PC-9 (cell line): ENCODE measurements around the gene VIPR1. TPM values are rescaled to one million over a fixed set of nuclear protein-coding genes. Genes with fewer than 3 reads are reported as not detected.

Source experiments
- BruUV-seq: library from RNA; stranded (reverse); fragments of 400-500 nt; replicated peaks from 2 replicates; lab custom pipeline; 2021; lab: Mats Ljungman, UMichigan
- CTCF ChIA-PET: fragments of 300-600 bp; sonication (Branson Sonifier 250); formaldehyde crosslinking; loops from one replicate; lab custom pipeline; 2022; ENCODE audit warnings: antibody characterized with exemption; lab: Charles Lee
- POLR2A ChIA-PET: fragments of 300-600 bp; sonication (Branson Sonifier 250); formaldehyde crosslinking; loops from one replicate; lab custom pipeline; 2022; ENCODE audit warnings: antibody characterized with exemption; ENCODE audit not compliant: unreplicated experiment; lab: Charles Lee
- DNase-seq, 2 experiments: peaks; one replicate each; pipeline versions ENCODE4 v3.0.0 to v3.0.0-alpha.2; 2015 to 2022; ENCODE audit warnings: mixed read lengths in 1 of 2
- H2AFZ ChIP-seq: fragments of 200-600 bp; sonication (generic); 2 replicates; pipeline ENCODE4 v1.8.1; 2017; ENCODE audit warnings: antibody characterized with exemption
- H3F3A ChIP-seq: fragments of 200-600 bp; sonication (generic); 2 replicates; pipeline ENCODE4 v1.8.1; 2017; ENCODE audit warnings: antibody characterized with exemption, mild to moderate bottlenecking, low read depth; ENCODE audit not compliant: insufficient read depth
- H3K27ac ChIP-seq: fragments of 200-600 bp; sonication (generic); 2 replicates; pipeline ENCODE4 v1.6.1; 2016; ENCODE audit warnings: mixed run types
- H3K27me3 ChIP-seq: fragments of 200-600 bp; sonication (generic); 2 replicates; pipeline ENCODE4 v1.6.1; 2016; ENCODE audit warnings: low read depth, mixed run types; ENCODE audit not compliant: insufficient read depth
- H3K36me3 ChIP-seq: fragments of 200-600 bp; sonication (generic); 2 replicates; pipeline ENCODE4 v1.6.1; 2016; ENCODE audit warnings: low read depth, mixed run types
- H3K4me1 ChIP-seq: fragments of 200-600 bp; sonication (generic); replicated peaks from 2 replicates; pipeline ENCODE4 v1.6.1; 2016; ENCODE audit warnings: mixed run types; ENCODE audit not compliant: insufficient read depth
- H3K4me2 ChIP-seq: fragments of 200-600 bp; sonication (generic); 2 replicates; pipeline ENCODE4 v1.6.1; 2017; ENCODE audit warnings: mixed run types
- H3K4me3 ChIP-seq: fragments of 200-600 bp; sonication (generic); 2 replicates; pipeline ENCODE4 v1.6.1; 2016; ENCODE audit warnings: mixed run types
- H3K79me2 ChIP-seq: fragments of 200-600 bp; sonication (generic); 2 replicates; pipeline ENCODE4 v1.6.1; 2017; ENCODE audit warnings: low read depth, mixed run types
- H3K9me2 ChIP-seq: fragments of 200-600 bp; sonication (generic); 2 replicates; pipeline ENCODE4 v1.8.1; 2017; ENCODE audit warnings: mild to moderate bottlenecking; ENCODE audit not compliant: insufficient read depth
- H3K9me3 ChIP-seq: fragments of 200-600 bp; sonication (generic); 2 replicates; pipeline ENCODE4 v1.8.1; 2016; ENCODE audit warnings: low read depth; ENCODE audit not compliant: insufficient read depth
- H4K20me1 ChIP-seq: fragments of 200-600 bp; sonication (generic); 2 replicates; pipeline ENCODE4 v1.8.1; 2017; ENCODE audit not compliant: insufficient read depth
- CTCF ChIP-seq: fragments of 200-600 bp; sonication (generic); conservative IDR thresholded peaks from 2 replicates; pipeline ENCODE4 v1.6.1; 2017; ENCODE audit warnings: mixed run types, antibody characterized with exemption, mild to moderate bottlenecking, moderate library complexity
- EZH2 ChIP-seq: fragments of 200-600 bp; sonication (generic); IDR thresholded peaks from 2 replicates; pipeline ENCODE4 v1.8.0; 2017; ENCODE audit warnings: antibody characterized with exemption, low read depth
- intact Hi-C: fragments of 100-400 bp; cut with micrococcal nuclease; formaldehyde crosslinking; loops from one replicate; pipeline ENCODE4 v1.10.0; 2022; ENCODE audit not compliant: unreplicated experiment
- total RNA-seq: library from RNA; stranded (reverse); gene quantifications from 2 replicates; pipeline ENCODE4 v1.2.3, GENCODE V29; 2021

Gene VIPR1
- total RNA-seq, 1 experiment from 2014 or later = 23.9 TPM

DNA sequence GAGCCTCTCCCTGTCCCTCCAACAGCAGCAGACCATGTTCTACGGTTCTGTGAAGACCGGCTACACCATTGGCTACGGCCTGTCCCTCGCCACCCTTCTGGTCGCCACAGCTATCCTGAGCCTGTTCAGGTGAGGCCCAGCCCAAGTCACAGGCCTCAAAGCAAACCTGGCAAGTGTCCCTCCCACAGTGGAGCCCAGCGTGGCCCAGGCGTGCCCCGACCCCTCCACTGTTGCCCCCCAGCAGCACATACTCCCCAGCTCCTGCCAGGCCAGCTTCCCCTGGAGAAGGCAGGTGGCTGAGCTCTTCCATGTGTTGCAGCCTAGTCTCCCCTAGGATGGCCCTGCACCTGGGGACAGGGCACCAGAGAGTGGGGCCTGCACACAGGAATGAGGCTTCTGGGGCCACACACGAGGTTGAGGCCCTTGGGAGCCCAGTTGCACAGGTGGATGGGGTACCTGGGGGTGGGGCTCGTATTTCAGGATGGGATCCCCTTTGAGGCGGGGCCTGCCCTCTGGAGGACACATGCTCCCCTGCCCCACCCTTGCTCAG lies 25.0 kb downstream of the VIPR1 start:
- Histone ChIP-seq H3K79me2 (no peaks in the 10 kb centered on the region), H3F3A (no peaks in the 10 kb centered on the region), H3K4me1 (no peaks in the 10 kb centered on the region), H3K9me3 (no peaks in the 10 kb centered on the region), H3K27ac (no peak overlapping the region), H2AFZ (no peak overlapping the region), H3K9me2 (no peaks in the 10 kb centered on the region), H4K20me1 (no peaks in the 10 kb centered on the region), H3K36me3 (no peaks in the 10 kb centered on the region), H3K27me3 (no peaks in the 10 kb centered on the region), H3K4me3 (no peak overlapping the region), H3K4me2 (no peak overlapping the region)
- no peak for TF ChIP-seq EZH2
- no peak for TF ChIP-seq CTCF
- intact Hi-C loops = no loop called here
- no TSS peak for BruUV-seq
- DNase-seq = no peak
- ChIA-PET POLR2A (no interaction called here), CTCF (no interaction called here)

- no peak overlapping the region for H3K27ac ChIP-seq
- CTCF ChIA-PET = no interaction called here
- TF ChIP-seq EZH2 (no peak), CTCF (no peak)
- no peaks in the 10 kb centered on the region for H3K36me3 ChIP-seq
- no peaks in the 10 kb centered on the region for H3F3A ChIP-seq
- no peak overlapping the region for H3K4me2 ChIP-seq
- no peak for DNase-seq
- H3K9me2 ChIP-seq = no peaks in the 10 kb centered on the region
- no peak overlapping the region for H3K4me3 ChIP-seq
- H4K20me1 ChIP-seq = no peaks in the 10 kb centered on the region; the same call in 1 of the 2 replicates
- H3K79me2 ChIP-seq = no peaks in the 10 kb centered on the region
- no peaks in the 10 kb centered on the region for H3K4me1 ChIP-seq
- BruUV-seq = no TSS peak
- intact Hi-C loops = no loop called here
- POLR2A ChIA-PET = interaction anchor here (0.6 kb wide), 1 partner anchor 52 kb away, joined by 5 read pairs; the partner anchor contains the start of gene SEC22C
- H2AFZ ChIP-seq = no peak overlapping the region
- no peaks in the 10 kb centered on the region for H3K27me3 ChIP-seq
- H3K9me3 ChIP-seq = no peaks in the 10 kb centered on the region
Observed at GRCh38 chr3:42529468-42529867, 27.0 kb downstream of the VIPR1 start.

- H3K4me2 ChIP-seq = no peak overlapping the region
- no peaks in the 10 kb centered on the region for H3K27me3 ChIP-seq
- no peaks in the 10 kb centered on the region for H3K9me3 ChIP-seq
- H4K20me1 ChIP-seq = no peaks in the 10 kb centered on the region; the same call in 1 of the 2 replicates
- H3K4me3 ChIP-seq = no peak overlapping the region
- DNase-seq = no peak
- no peaks in the 10 kb centered on the region for H3K4me1 ChIP-seq
- no TSS peak for BruUV-seq
- intact Hi-C loops = no loop called here
- no peaks in the 10 kb centered on the region for H3K36me3 ChIP-seq
- TF ChIP-seq CTCF = no peak
- no peak for TF ChIP-seq EZH2
- H3F3A ChIP-seq = no peaks in the 10 kb centered on the region
- H3K9me2 ChIP-seq = no peaks in the 10 kb centered on the region
- POLR2A ChIA-PET = no interaction called here
- CTCF ChIA-PET = no interaction called here
- no peak overlapping the region for H3K27ac ChIP-seq
- H3K79me2 ChIP-seq = no peaks in the 10 kb centered on the region
- H2AFZ ChIP-seq = no peak overlapping the region
Observed at GRCh38 chr3:42530073-42530472, 27.6 kb downstream of the VIPR1 start.
